SH-SY5Y (cell line): ENCODE results near the gene BMI1.

Experiments
- GATA2 ChIP-seq: IDR thresholded peaks from 2 replicates; pipeline ENCODE4 v1.6.1; 2011; ENCODE audit warnings: mild to moderate bottlenecking, low read depth, low read length
- GATA3 ChIP-seq: IDR thresholded peaks from 2 replicates; pipeline ENCODE4 v1.6.1; 2011; ENCODE audit warnings: low read depth, mild to moderate bottlenecking, low read length, moderate library complexity

Gene BMI1

DNA sequence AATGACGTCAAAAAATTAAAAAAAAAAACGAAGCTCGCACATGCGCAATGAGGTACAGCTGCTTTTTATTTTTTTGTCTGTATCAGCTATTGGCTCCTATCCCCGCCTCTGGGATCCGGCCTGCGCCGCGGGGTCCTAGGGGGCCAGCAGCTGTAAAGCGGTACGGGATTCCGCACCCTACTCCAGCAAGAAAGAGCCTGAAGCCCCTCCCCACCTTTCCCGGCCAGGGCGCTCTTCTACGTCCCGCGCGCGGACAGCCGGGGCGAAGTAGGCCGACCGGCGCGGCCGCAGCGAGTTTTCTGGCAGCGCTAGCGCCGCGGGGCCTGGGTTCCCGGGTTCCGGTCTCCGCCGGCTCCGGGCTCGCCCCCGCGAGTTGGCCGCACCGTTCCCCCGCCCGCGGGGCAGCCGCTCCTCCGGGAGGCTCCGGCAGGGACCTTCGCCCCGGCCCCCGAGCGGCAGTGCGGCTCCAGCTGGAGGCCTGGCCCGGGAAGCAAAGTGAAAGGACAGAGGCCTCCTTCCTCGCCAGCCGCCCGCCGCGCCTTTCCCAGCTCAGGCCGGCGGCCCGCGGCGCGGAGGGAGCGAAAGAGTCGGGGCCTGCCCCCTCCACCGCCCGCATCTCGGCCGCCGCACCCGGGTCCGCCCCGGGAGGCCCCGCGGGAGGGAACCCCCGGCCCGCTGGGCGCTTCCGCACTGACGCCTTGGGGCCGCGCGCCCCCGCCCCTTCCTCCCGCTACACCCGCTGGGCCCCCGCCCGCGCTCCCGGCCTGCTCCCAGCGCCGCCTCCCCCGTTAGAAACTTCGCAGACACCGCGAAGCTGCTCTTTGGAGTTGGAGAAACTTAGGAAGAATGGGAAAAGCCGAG is 19.7 kb downstream of the BMI1 start:
- TF ChIP-seq GATA3 (no peak), GATA2 (no peak; the same call in 1 of the 2 replicates)

DNA sequence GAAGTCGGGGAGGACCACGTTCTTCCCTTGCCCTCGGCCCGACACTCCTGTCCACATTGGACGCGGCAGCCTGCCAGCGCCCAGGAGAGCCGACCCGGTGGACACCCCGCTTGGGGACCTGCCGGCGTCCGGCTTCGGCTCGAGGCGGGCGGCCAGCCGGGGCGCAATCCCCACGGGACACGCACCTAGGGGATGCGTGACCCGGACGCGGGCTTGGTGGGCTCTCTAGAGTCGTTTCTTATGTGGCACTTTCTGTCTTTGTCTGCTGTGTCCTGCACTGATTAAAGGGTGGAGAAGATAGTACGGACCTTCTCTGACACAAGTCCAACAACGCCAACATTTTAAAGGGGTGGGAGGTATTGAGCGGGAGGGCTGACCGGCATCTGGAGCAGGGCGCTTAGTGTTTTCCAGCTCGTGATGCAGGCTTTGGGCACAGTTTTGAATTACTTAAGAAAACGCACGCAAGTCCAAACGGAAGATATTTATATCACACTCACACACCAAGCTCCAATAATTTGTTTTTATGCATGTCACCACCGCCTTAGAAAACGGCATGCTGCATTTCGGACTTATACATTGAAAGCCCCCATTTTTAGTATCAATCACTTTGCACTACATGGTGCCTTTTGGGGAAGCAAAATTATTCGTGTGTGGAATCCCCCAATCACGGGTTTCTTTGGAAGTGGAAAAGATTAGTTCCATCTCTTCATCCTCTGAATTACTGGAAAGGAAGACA is 20.5 kb downstream of the BMI1 start:
- TF ChIP-seq GATA2, result no peak
- TF ChIP-seq GATA3, result no peak

DNA sequence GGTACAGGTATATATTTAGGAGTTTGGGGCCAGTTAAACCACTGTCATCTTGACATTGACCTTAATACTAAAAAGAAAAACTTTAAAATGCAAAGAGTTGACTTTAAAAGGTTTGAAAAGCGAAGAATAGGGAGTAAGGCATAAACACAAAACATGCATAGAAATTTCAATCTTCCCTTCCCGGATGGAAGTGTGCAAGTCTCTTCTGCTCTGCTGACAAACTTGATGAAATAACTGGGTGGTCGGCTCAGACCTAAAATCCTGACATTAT is 21.0 kb downstream of the BMI1 start:
- no peak for TF ChIP-seq GATA2
- TF ChIP-seq GATA3, result no peak

DNA sequence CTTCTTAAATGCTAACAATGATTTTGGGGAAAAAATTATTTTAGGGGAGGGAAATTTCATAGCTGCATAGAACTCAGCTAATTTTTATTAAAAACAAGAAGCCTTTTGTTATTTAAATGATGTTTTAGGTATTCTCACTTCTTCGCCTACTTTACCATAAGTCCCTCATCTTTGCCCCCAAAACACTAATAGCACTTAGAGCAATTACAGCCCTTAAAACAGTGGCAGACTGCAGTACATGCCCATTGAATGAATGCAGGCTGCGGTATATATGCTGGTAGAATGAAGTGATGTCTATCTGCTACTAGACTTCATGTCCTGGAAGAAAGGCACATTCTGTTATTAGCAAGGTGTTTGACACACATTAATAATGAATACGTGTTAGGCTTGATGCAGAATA is 21.5 kb downstream of the BMI1 start:
- no peak for TF ChIP-seq GATA2
- no peak for TF ChIP-seq GATA3

DNA sequence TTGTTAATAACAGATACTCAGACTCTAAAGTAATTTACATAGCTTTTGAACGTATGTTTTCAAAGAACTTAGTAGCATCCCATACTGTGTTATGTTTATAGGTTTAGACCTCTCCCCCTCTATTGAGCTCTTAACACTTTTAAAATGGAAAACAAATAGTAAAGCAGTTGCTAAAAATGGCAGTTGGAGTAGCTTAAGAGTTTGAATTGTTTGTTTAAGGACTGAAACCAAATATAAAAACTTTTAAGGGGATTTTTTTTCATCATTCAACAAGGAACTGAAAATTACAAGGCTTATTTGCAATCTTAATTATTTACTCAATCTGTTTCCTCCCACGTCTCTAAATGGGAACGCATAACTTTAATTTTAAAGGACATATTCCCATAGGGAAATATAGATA is 22.8 kb downstream of the BMI1 start:
- TF ChIP-seq GATA2, result no peak

DNA sequence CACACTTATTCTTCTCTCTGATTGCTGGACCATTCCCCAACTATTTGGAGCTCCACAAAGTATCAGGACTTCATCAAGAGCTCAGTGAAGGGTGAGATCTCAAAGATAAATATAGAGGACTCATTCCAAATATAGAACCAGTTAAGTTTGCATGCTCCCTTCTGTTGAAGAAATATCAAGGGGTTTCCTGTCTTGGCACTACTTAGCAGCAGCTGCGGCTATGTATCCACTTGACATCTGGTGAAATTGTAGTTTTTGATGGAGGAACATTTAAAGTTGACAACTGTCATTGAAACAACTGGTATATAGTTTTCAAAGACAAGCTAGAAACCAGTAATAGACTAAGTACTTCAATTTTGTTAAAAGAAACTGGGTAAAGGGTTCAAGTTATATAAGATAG is 23.4 kb downstream of the BMI1 start:
- TF ChIP-seq GATA2, result no peak

DNA sequence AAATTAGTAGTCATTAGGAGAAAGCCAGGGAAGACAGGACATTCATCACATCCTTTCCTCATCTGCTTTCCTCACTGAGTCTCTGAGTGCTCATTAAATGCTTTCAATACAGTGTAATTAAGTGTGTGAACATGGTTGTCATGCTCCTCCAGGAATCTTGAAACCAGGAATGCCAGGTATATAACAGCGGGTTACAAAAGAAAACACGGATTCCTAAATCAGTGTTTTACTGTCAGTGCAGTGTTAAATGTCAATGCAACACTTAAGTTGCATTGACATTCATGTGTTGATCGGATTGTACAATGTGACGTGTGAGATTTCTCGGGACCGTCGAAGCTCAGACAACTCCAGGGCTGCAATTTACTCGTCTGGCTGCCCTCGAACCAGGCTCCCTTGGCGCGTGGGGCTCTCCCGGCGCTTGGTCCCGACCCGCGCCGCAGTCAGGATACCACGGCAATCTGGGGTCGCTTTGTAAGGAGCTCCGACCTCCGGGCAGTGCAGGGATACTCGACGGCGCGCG is 23.9 kb downstream of the BMI1 start:
- TF ChIP-seq GATA3, result no peak
- no peak for TF ChIP-seq GATA2

DNA sequence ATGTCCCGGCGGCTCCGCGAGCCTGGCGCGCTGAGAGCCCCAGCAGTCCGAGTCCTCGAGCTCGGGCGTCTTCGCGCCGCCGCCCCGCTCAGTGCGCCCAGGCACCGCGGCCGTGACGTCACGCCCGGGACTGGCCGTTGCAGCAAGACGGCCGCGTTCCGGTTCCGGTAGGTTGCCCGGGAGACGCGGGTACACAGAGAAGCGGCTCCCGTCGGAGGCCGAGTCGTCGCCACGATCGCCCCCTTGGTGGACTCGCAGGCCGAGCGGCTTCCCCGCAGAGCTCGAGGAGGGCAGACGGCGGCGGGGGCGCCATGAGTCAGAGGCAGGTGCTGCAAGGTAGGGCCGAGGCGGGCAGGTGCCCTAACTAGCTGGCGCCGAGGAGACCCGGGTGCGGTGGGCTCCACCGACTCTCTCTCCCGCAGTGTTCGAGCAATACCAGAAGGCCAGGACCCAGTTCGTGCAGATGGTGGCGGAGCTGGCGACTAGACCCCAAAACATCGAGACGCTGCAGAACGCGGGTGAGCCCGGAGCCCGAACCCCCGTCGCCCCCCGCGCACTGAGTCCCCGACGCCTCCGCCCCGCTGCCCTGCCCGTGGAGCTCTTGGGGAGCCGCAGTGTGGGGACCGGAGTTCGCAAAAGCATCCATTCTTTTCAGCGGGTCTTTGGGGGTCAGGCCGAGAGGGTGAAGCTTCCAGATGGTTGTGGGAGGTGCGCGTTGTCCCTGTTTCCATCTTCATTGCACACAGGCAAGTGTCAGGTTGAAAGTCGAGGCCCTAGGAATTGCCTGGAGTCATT is 24.6 kb downstream of the BMI1 start, which contains the start of gene SPAG6:
TSS of gene SPAG6 (plus strand) at position 196 of the 795 bp plus-strand sequence. CDS start at position 312, 116 bp downstream.
- no peak for TF ChIP-seq GATA3
- TF ChIP-seq GATA2, result no peak

DNA sequence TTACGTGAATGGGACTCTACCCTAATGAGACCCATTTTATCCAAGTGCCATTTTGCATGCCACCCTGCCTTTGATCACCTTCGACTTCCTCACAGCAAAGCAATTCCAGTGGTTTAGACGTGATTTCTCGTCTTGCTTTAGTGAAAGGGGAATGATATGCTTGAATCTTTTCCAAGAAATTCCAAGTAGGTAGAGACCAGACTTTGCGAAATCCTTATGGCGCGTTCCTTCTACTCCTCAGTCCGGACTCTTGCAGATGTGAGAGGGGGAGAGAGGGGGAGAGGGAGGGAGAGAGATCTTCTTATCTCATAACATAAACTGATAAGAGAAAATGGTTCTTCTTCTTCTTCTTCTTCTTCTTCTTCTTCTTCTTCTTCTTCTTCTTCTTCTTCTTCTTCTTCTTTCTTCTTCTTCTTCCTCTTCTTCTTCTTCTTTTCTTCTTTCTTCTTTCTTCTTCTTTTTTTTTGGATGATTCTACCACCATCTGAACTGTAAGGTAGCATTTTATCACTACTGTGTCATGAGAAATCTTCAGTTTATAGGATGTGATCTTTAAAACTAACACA is 25.3 kb downstream of the BMI1 start:
- TF ChIP-seq GATA2 (no peak), GATA3 (no peak)

DNA sequence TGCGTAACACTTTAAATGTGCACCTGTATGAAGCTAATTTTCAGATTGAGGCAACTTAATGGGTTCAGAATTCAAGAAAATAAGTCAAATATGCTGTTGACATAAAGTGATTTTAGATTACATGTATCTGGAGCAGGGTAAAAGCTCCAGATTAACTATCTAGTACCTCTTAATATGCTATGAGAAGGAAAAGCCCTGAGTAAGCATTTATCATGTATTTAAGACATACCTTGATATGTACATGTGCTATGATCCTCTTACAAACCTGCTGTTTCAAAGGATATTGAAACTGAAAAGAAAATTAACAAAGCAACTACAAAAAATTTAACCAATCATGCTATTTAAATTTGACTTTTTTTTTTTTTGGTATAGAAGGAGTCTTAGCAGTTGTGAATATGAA is 28.9 kb downstream of the BMI1 start:
- TF ChIP-seq GATA3 (no peak), GATA2 (no peak)

DNA sequence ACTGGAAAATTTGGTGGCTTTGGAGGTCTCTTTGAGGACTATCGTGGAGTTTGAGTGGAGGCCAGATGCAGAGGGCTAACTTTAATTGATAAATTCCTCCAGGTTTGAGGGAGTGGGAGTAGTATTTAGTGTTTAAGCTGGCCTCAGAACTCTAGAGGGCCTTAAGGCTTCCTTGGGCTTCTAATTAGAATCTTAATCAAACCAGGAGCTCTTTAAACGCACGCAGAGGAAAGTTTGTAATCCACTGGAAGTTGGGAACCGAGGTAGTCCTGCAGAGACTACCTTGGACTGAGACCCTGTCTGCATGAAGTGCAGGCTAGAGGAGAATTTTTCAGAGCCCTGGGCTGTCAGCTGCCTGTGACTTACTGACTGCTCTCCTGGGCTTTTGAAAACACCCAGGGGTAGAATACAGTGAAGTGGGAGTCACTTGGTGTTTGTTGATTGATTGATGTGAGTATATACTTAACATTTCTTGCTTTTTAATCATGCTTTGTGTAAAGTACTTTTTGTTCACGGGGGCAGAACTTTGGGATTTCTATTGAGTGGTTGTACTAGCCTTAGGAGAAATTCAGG is 30.3 kb downstream of the BMI1 start:
- TF ChIP-seq GATA2 (no peak), GATA3 (no peak)

DNA sequence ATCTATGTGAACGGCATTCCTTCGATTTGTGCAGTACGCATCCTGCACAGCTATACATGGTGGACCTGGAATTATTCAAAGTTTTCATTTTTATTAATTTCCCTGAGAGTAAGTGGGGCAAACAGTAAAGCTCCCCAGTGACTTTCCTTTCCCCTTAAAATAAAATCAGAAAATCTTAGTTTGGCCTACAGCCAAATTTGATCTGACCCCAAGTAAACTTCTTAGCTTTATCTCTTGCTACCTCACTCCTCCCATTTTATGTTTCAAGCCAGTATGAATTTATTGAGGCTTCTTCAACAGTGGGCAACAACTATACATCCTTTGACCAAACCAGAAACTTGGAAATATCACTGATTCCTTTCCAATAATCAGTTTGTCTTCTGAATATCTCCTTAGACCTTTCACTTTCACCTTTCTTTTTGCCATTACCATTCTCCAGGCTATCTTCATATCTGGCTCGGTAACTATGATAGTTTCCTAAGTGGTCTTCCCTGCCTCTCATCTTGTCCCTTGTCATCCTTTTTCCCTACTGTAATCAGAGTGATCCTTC is 35.5 kb downstream of the BMI1 start:
- TF ChIP-seq GATA2 (no peak), GATA3 (no peak)

DNA sequence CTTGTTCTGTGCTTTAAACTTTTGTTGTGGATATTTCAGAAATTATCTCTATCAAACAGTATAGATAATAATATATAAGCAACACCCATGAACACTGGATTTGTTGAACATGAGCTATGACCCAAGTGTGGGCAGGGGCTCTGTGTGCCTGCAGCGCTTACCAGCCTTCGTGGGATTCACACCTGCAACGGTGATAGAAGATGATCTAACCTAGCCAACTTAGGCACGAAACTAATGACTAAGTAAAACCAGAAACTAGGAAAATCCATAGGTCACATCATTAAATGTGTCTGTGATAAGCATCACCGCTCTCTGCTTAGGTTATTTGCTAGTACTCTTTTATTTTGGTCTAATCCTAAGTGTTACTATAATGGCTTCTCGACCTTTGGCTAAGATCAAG is 42.4 kb downstream of the BMI1 start:
- no peak for TF ChIP-seq GATA3
- no peak for TF ChIP-seq GATA2

DNA sequence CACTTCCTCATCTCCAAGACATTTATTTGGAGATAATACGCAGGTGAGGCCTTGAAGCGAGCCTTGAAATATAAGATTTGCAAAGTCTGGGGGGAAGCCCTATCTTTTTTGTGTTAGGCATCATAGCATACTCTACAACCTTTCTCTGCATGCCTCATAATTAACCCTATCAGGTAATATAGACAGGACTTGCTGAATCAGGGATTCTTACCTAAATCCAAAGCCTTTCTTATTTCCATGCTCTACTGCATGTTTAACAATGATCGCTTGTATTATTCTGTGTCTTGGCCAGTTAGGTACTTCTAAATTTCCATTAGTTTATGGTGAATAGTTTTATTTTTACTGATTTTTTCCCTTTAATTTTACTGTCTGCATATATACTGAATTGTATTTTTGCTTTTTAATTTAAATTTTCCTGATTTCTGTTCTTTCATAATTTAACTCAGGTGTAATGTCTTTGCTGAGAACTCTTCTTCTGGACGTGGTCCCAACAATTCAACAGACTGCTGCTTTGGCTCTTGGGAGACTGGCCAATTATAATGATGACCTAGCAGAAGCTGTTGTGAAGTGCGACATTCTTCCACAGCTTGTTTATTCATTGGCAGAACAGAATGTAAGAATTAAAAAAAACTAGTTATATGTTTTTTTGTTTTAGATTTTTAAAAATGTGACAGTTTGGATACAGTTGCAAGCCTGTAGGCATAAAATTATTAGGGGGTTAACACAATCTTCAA is 43.7 kb downstream of the BMI1 start:
- TF ChIP-seq GATA2 (no peak), GATA3 (no peak)
